Thoracic aorta (tissue), 2 donors: ENCODE measurements around the gene TNPO3. TPM values are rescaled to one million over a fixed set of nuclear protein-coding genes. Genes with fewer than 3 reads are reported as not detected.
A peak's percentile ranks its signal among the peaks of the same experiment; 100 is the strongest.

ENCODE experiments used
- ATAC-seq: fragments of 150-250 bp; one replicate; pipeline ENCODE4 v1.8.0; 2017; ENCODE audit warnings: low read depth; ENCODE audit not compliant: insufficient number of reproducible peaks, low FRiP score
- DNase-seq: peaks from one replicate; pipeline ENCODE4 v3.0.0-alpha.2; 2020; ENCODE audit warnings: low spot score
- H3K27ac ChIP-seq, 2 donors: fragments of 200-600 bp; sonication (generic); 1 replicate in 1 of 2; 2 replicates in 1 of 2; pipeline ENCODE4 v1.5.1; 2016; ENCODE audit warnings: mild to moderate bottlenecking in 2 of 2, moderate library complexity in 2 of 2
- H3K27me3 ChIP-seq: fragments of 200-600 bp; sonication (generic); replicated peaks from 2 replicates; pipeline ENCODE4 v1.6.0; 2016; ENCODE audit warnings: mild to moderate bottlenecking; ENCODE audit not compliant: insufficient read depth
- H3K36me3 ChIP-seq: fragments of 200-600 bp; sonication (generic); one replicate; pipeline ENCODE4 v1.5.1; 2016
- H3K4me1 ChIP-seq, 2 donors: fragments of 200-600 bp; sonication (generic); 1 replicate in 1 of 2; 2 replicates in 1 of 2; pipeline versions ENCODE4 v1.5.1 to v1.6.0; 2016; ENCODE audit warnings: low read depth in 2 of 2, mild to moderate bottlenecking in 1 of 2; ENCODE audit not compliant: control insufficient read depth in 1 of 2
- H3K4me3 ChIP-seq: fragments of 200-600 bp; sonication (generic); 2 replicates; pipeline ENCODE4 v1.5.1; 2016; ENCODE audit warnings: mild to moderate bottlenecking
- H3K9me3 ChIP-seq: fragments of 200-600 bp; sonication (generic); 2 replicates; pipeline ENCODE4 v1.5.1; 2016
- CTCF ChIP-seq: fragments of 200-600 bp; sonication (generic); IDR thresholded peaks from one replicate; pipeline ENCODE4 v1.5.1; 2019; ENCODE audit warnings: antibody characterized with exemption
- total RNA-seq, 2 donors: library from RNA; depleted of rRNA; stranded (reverse); fragments of >200 nt; gene quantifications; one replicate each; pipeline versions ENCODE4 v1.1.0 to v1.2.3, GENCODE V29; 2016

The TNPO3 gene
- total RNA-seq, 2 donors from 2014 or later = 28.6 to 29.5 TPM

GRCh38 chr7:129098409-129099084 is 43.6 kb upstream of the TNPO3 start:
- Histone ChIP-seq H3K9me3 (no peaks in the 10 kb centered on the region), H3K4me3 (no peak overlapping the region), H3K27me3 (no peaks in the 10 kb centered on the region), H3K4me1 (no peaks in the 10 kb centered on the region), H3K27ac (no peak overlapping the region), H3K36me3 (no peaks in the 10 kb centered on the region)
- DNase-seq (no peak), ATAC-seq (no peak)
- no peak for TF ChIP-seq CTCF

- ATAC-seq (no peak), DNase-seq (no peak)
- no peaks in the 10 kb centered on the region for H3K27me3 ChIP-seq
- no peaks in the 10 kb centered on the region for H3K9me3 ChIP-seq
- no peaks in the 10 kb centered on the region for H3K36me3 ChIP-seq
- H3K27ac ChIP-seq = no peak overlapping the region
- no peak overlapping the region for H3K4me3 ChIP-seq
- H3K4me1 ChIP-seq = no peaks in the 10 kb centered on the region
- no peak for TF ChIP-seq CTCF
These were observed 40.3 kb upstream of the TNPO3 start for GRCh38 chr7:129095258-129095657.

- no peak for ATAC-seq
These were observed 39.6 kb upstream of the TNPO3 start for GRCh38 chr7:129094501-129094900.

GRCh38 chr7:129093867-129094456 is 39.1 kb upstream of the TNPO3 start:
- H3K4me1 ChIP-seq = no peaks in the 10 kb centered on the region
- no peaks in the 10 kb centered on the region for H3K9me3 ChIP-seq
- ATAC-seq (no peak), DNase-seq (no peak)
- TF ChIP-seq CTCF = no peak
- no peaks in the 10 kb centered on the region for H3K36me3 ChIP-seq
- no peaks in the 10 kb centered on the region for H3K27me3 ChIP-seq
- H3K4me3 ChIP-seq = no peak overlapping the region
- no peak overlapping the region for H3K27ac ChIP-seq

More at GRCh38 chr7:129094501-129094900, 39.6 kb upstream of the TNPO3 start:
- no peak overlapping the region for H3K4me3 ChIP-seq
- no peaks in the 10 kb centered on the region for H3K36me3 ChIP-seq
- no peak for TF ChIP-seq CTCF
- no peaks in the 10 kb centered on the region for H3K9me3 ChIP-seq
- DNase-seq = no peak
- no peaks in the 10 kb centered on the region for H3K4me1 ChIP-seq
- H3K27me3 ChIP-seq = no peaks in the 10 kb centered on the region
- H3K27ac ChIP-seq = no peak overlapping the region

- DNase-seq (peak; percentile 33), ATAC-seq (no peak)
- Histone ChIP-seq H3K36me3 (no peaks in the 10 kb centered on the region), H3K4me3 (no peak overlapping the region), H3K27me3 (no peaks in the 10 kb centered on the region), H3K4me1 (no peaks in the 10 kb centered on the region), H3K9me3 (no peaks in the 10 kb centered on the region), H3K27ac (no peak overlapping the region)
- peak; percentile 94 for TF ChIP-seq CTCF
These were observed 36.6 kb upstream of the TNPO3 start for GRCh38 chr7:129091484-129092002.
